Measurements from ENCODE around the gene SARDH.

DNA sequence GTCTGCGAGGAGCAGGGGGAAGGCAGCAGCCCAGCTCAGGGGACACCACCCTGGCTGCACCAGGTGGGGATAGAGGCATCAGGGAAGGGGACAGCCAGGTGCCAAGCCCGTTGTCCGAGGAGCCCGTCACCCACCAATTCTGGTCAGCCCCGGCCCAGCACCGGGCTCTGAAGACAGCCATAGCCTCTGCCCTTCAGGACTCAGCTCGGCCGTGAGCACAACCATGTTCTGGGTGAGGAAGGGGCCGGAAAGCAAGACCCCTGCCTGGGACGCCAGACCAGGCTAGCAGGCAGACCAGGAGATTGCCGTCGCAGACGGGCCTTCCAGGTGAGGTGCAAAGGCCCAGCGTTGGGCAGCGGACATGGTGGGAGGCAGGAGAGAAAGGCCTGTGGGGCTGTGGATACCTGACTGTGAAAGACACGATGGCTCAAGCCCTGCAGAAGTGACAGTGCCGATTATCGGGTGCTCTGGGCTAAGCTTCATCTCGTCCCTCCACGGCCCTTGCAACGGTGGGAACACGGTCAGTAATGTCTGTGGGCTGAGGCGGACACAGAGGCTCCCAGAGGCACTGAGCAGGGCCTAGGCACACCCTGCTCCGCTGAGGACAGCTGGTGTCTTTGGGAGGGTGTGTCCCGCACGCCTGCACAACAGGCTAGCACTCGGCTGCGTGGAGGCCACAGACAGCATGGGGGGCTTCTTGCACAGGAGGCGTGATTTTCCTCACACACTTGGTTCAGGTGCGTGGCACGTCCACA is 65.5 kb downstream of the SARDH start:
- TF ChIP-seq CTCF (IDR thresholded peaks at IDR 0.05) (no peak), POLR2A (IDR thresholded peaks at IDR 0.05) (no peak)

All from esophagus squamous epithelium (tissue), 4 donors.